ENCODE results near the gene STXBP5. TPM values are rescaled to one million over a fixed set of nuclear protein-coding genes. Genes with fewer than 3 reads are reported as not detected.
A peak's percentile ranks its signal among the peaks of the same experiment; 100 is the strongest.
"Not testable (repeated sequence)": the region's sequence is repeated elsewhere in the genome, so short reads cannot be mapped to it uniquely, and the experiment has no call there.

STXBP5 gene
- total RNA-seq, 1 experiment from 2014 or later, result 14.1 TPM

- DNase-seq (ENCODE audit: low spot score), result no peak
- in situ Hi-C loops (cut with HindIII; ENCODE audit: low sequenced_read_pairs), result no loop called here
Observed at GRCh38 chr6:147226877-147227276, 22.7 kb downstream of the STXBP5 start.

DNA sequence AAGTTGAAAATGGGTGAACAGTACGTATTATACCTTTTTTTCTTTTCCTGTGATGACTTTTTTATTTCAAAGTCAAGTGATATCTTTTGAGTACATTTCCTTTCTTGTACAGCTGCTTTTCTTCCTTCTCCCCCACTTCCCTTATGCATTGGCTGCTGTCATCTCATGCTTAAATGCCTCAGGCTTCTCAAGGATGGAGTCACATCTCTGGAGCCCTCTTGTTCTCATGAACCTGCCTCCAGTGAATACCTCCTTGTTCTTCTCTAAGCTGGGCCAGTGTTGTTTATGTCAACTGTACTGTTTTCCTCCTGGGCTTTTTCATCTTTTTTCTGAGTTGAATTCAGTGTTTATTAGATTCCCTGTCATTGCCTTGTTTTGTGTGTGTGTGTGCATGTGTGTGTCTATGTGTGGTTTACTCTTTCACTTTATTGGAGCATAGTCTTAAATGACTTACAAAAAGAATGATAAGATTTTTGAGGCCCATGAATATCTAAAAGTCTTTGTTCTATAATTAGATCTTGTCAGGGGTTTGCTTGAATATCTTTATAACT lies 23.6 kb downstream of the STXBP5 start:
- in situ Hi-C loops (cut with HindIII; ENCODE audit: low sequenced_read_pairs), result no loop called here

GRCh38 chr6:147231589-147231988 lies 27.4 kb downstream of the STXBP5 start:
- no peak for DNase-seq (ENCODE audit: low spot score)
- in situ Hi-C loops (cut with HindIII; ENCODE audit: low sequenced_read_pairs), result no loop called here

More for the DNA sequence above, 23.6 kb downstream of the STXBP5 start:
- DNase-seq (ENCODE audit: low spot score), result no peak

GRCh38 chr6:147234685-147235084 lies 30.5 kb downstream of the STXBP5 start:
- DNase-seq (ENCODE audit: low spot score), result no peak
- in situ Hi-C loops (cut with HindIII; ENCODE audit: low sequenced_read_pairs), result no loop called here

DNA sequence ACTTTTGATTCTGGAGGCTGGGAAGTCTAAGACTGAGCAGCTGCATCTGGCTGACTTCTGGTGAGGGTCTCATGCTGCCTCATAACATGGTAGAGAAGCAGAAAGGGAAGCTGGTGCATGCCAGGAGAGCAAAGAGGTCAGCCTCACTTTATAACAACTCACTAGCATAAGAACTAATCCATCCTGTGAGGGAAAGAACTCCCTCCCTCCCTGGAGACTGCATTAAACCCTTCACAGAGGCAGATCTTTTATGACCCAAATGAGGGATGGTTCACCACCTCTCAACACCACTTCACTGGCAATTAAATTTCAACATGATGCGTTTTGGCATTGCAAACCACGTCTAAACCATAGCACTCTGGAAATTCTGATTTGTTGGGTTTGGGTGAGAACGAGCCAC lies 33.9 kb downstream of the STXBP5 start:
- in situ Hi-C loops (cut with HindIII; ENCODE audit: low sequenced_read_pairs), result no loop called here
- no peak for DNase-seq (ENCODE audit: low spot score)

DNA sequence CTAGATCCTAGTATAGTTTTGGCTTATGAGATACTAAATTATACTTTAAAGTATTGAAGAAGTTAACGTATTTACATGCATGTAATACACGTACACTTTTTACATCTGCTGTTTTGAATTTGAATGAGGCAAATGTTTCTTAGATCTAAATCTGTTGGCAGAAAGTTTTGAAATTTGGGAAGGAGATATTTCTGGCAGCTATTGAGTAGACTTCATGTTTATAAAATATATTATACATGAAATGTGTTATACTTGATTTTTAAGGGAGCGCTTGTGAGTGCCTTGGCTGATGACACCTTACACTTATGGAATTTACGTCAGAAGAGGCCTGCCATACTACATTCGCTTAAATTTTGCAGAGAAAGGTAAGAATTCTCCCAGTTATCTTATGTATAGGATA lies 34.7 kb downstream of the STXBP5 start:
- DNase-seq (ENCODE audit: low spot score), result no peak
- in situ Hi-C loops (cut with HindIII; ENCODE audit: low sequenced_read_pairs), result no loop called here

GRCh38 chr6:147244832-147245231 lies 40.6 kb downstream of the STXBP5 start:
- DNase-seq (ENCODE audit: low spot score), result peak; percentile 40
- in situ Hi-C loops (cut with HindIII; ENCODE audit: low sequenced_read_pairs), result no loop called here

DNA sequence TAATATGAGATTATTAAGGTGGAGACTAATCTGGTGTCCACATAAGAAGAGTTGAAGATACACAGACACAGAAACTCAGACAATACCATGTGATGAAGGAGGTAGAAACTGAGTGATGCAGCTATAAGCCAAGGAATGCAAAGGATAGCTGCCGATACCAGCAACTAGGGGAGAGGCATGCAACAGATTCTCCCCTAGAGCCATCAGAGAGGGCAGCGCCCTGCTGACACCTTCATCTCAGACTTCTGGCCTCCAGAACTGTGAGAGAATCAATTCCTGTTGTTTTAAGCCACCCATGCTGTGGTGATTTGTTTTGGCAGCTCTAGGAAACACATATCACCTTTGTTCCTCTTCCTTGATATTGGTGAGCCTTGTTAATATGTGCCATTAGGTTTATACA lies 41.5 kb downstream of the STXBP5 start:
- in situ Hi-C loops (cut with HindIII; ENCODE audit: low sequenced_read_pairs), result no loop called here
- DNase-seq (ENCODE audit: low spot score), result no peak

DNA sequence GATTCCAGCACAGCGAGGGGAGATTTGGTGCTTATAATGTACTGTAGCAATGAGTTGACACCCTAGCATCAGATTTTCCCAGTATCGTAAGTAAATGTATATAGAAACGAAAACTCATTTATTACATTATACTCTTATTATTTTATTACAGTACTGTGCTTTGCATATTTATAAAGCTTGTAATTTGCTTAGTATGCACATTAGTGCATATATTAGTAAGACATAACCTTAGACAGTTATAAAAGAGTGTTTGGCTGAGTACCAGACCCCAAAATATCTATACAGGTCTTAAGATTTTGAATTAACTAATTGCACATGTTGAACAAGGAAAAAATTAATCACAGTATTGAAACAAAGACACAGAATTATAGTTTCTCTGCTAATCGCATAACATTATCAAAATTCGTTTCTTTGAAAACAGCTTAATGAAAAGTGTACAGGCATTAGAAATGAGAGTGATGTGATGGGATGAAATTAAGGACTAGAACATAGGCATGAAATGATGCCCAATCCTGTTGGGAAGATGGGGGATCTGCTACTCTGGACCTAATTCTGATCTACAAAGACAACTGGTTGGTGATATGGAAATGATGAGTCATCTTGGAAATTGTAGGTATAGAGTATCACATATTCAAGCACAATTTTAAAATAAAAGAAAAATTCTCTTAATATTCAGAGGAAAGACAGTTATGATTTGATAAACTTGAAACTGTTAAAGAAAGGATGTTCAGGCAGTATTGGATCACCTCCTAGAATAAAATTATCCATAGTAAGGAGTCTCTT lies 42.8 kb downstream of the STXBP5 start:
- no peak for DNase-seq (ENCODE audit: low spot score)
- in situ Hi-C loops (cut with HindIII; ENCODE audit: low sequenced_read_pairs), result no loop called here

GRCh38 chr6:147248859-147249258 lies 44.6 kb downstream of the STXBP5 start:
- no peak for DNase-seq (ENCODE audit: low spot score)
- in situ Hi-C loops (cut with HindIII; ENCODE audit: low sequenced_read_pairs), result no loop called here

GRCh38 chr6:147251072-147251471 lies 46.9 kb downstream of the STXBP5 start:
- no peak for DNase-seq (ENCODE audit: low spot score)
- in situ Hi-C loops (cut with HindIII; ENCODE audit: low sequenced_read_pairs), result no loop called here

DNA sequence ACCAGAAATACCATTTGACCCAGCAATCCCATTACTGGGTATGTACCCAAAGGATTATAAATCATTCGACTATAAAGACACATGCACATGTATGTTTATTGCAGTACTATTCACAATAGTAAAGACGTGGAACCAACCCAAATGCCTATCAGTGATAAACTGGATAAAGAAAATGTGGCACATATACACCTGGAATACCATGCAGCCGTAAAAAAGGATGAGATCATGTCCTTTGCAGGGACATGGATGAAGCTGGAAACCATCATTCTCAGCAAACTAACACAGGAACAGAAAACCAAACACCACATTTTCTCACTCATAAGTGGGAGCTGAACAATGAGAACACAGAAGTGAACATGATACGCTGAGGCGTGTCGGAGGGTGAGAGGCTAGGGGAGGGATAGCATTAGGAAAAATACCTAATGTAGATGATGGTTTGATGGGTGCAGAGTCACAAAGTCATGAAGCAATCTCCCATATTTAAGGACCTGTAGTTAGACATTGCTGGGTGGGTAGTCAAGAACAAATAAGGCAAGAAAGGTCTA lies 50.8 kb downstream of the STXBP5 start:
- in situ Hi-C loops (cut with HindIII; ENCODE audit: low sequenced_read_pairs); DNase-seq (ENCODE audit: low spot score): not testable (repeated sequence)

GRCh38 chr6:147255948-147256674 lies 51.9 kb downstream of the STXBP5 start:
- in situ Hi-C loops (cut with HindIII; ENCODE audit: low sequenced_read_pairs), result no loop called here
- no peak for DNase-seq (ENCODE audit: low spot score)

GRCh38 chr6:147257760-147258159 lies 53.5 kb downstream of the STXBP5 start:
- DNase-seq (ENCODE audit: low spot score), result no peak
- in situ Hi-C loops (cut with HindIII; ENCODE audit: low sequenced_read_pairs), result no loop called here

GRCh38 chr6:147260091-147260490 lies 55.9 kb downstream of the STXBP5 start:
- DNase-seq (ENCODE audit: low spot score), result no peak
- in situ Hi-C loops (cut with HindIII; ENCODE audit: low sequenced_read_pairs), result no loop called here

DNA sequence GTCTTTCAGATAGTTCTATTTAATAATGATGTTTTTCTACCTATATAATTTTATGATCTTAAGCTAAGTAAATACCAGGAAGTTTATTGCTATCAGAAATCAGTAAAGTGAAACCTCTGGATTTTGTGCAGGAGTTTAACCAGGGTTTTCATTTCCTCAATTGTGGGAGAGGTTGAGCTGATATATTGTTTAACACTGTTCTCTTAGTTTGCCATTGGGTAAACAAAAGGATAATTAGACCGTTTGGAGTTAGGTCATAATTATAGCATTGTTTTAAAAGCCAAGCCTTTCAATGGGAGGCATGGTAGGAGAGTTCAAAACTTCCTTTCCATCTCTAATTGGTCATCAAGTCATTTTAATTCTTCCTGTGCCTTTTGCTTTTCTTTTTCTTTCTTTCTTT lies 58.7 kb downstream of the STXBP5 start:
- in situ Hi-C loops (cut with HindIII; ENCODE audit: low sequenced_read_pairs), result no loop called here
- DNase-seq (ENCODE audit: low spot score), result no peak

GRCh38 chr6:147266821-147267220 lies 62.6 kb downstream of the STXBP5 start:
- in situ Hi-C loops (cut with HindIII; ENCODE audit: low sequenced_read_pairs), result no loop called here
- no peak for DNase-seq (ENCODE audit: low spot score)

- DNase-seq (ENCODE audit: low spot score), result no peak
- in situ Hi-C loops (cut with HindIII; ENCODE audit: low sequenced_read_pairs), result no loop called here
Observed at GRCh38 chr6:147267658-147268057, 63.4 kb downstream of the STXBP5 start.

GRCh38 chr6:147268254-147268653 lies 64.0 kb downstream of the STXBP5 start:
- DNase-seq (ENCODE audit: low spot score), result no peak
- in situ Hi-C loops (cut with HindIII; ENCODE audit: low sequenced_read_pairs), result no loop called here

- DNase-seq (ENCODE audit: low spot score), result no peak
- in situ Hi-C loops (cut with HindIII; ENCODE audit: low sequenced_read_pairs), result no loop called here
Observed at GRCh38 chr6:147274012-147274411, 69.8 kb downstream of the STXBP5 start.

All from G401 (cell line).